Lung (tissue), 10 donors: Measurements from ENCODE around the gene GTF2IRD2. TPM values are rescaled to one million over a fixed set of nuclear protein-coding genes. Genes with fewer than 3 reads are reported as not detected.
"Not testable (repeated sequence)": the region's sequence is repeated elsewhere in the genome, so short reads cannot be mapped to it uniquely, and the experiment has no call there.

ENCODE experiments used
- ATAC-seq: fragments of 200-7000 bp; cut with Tn5 transposase; one replicate; pipeline ENCODE4 v1.9.1; 2020; ENCODE audit warnings: moderate number of reproducible peaks; ENCODE audit not compliant: insufficient read depth, low FRiP score
- DNase-seq, 3 donors: peaks; one replicate each; pipeline ENCODE4 v3.0.0-alpha.2; 2013 to 2017
- H3K27ac ChIP-seq, 2 donors: one replicate each; pipeline ENCODE4 v1.5.1; 2013; ENCODE audit warnings: mild to moderate bottlenecking in 2 of 2, moderate library complexity in 2 of 2, control low read depth in 1 of 2, inconsistent platforms in 1 of 2, low read depth in 1 of 2, low read length in 1 of 2
- H3K27me3 ChIP-seq, 3 donors: one replicate each; pipeline ENCODE4 v1.5.1; 2013; ENCODE audit warnings: low read length in 2 of 3; ENCODE audit not compliant: control insufficient read depth in 3 of 3, insufficient read depth in 3 of 3
- H3K36me3 ChIP-seq, 4 donors: one replicate each; pipeline ENCODE4 v1.5.1; 2013; ENCODE audit warnings: low read length in 4 of 4, mild to moderate bottlenecking in 1 of 4, moderate library complexity in 1 of 4; ENCODE audit not compliant: control insufficient read depth in 4 of 4, insufficient read depth in 4 of 4
- H3K4me1 ChIP-seq, 5 donors: one replicate each; pipeline ENCODE4 v1.5.1; 2013; ENCODE audit warnings: low read length in 5 of 5, mild to moderate bottlenecking in 2 of 5, moderate library complexity in 1 of 5; ENCODE audit not compliant: control insufficient read depth in 5 of 5, insufficient read depth in 5 of 5
- H3K4me3 ChIP-seq: one replicate; pipeline ENCODE4 v1.5.1; 2013; ENCODE audit warnings: mild to moderate bottlenecking, control low read depth, moderate library complexity
- H3K9ac ChIP-seq, 2 donors: one replicate each; pipeline ENCODE4 v1.5.1; 2013; ENCODE audit warnings: low read length in 2 of 2, control low read depth in 1 of 2; ENCODE audit not compliant: insufficient read depth in 1 of 2
- H3K9me3 ChIP-seq, 4 donors: one replicate each; pipeline ENCODE4 v1.5.1; 2013; ENCODE audit warnings: low read length in 3 of 4, mild to moderate bottlenecking in 1 of 4, moderate library complexity in 1 of 4; ENCODE audit not compliant: control insufficient read depth in 4 of 4, insufficient read depth in 3 of 4
- WGBS, 2 donors: extraction: QIAGEN DNeasy Blood & Tissue Kit; methylation state at CpG; one replicate each; pipeline ENCODE4 v1.1.7; 2013; 5-methylcytosine and 5-hydroxymethylcytosine counted together
- polyA plus RNA-seq, 2 donors: library from polyadenylated mRNA; stranded (reverse); fragments of 200-250 nt; gene quantifications; one replicate each; pipeline ENCODE4 v1.2.1, GENCODE V29; 2013
- total RNA-seq, 2 donors: library from RNA; depleted of rRNA in 1 of 2; stranded (reverse); fragments of >200 nt in 1 of 2; gene quantifications; one replicate each; pipeline ENCODE4 v1.2.1, GENCODE V29; 2014 to 2021
- donor health status: Bipolar disorder and iron deficiency.
- donor health status: healthy.
- donor health status: DM: yes; HTN: yes; CAD: no.

The GTF2IRD2 gene
- total and polyA plus RNA-seq, 4 donors: 5.3 to 28.4 (median 23.9) TPM

DNA sequence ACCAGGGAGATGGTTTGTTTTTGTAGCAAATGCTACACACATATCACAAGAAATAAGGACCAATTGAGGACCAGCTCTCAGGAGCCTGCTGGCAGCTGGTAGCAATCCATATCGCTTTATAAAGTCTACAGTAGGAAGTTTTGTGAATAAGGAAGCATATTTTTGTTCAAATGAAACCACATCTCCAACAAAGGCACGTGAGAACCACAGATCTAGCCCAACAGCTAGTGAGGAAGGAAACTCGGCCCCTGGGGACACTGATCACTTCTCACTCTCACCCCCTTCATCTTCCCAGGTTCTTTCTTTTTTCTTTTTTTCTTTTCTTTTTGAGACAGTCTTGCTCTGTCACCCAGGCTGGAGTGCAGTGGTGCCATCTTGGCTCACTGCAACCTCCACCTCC, 35.5 kb downstream of the GTF2IRD2 start:
- not testable (repeated sequence) for H3K9ac ChIP-seq, ATAC-seq, DNase-seq, H3K27me3 ChIP-seq, H3K4me3 ChIP-seq, H3K9me3 ChIP-seq, H3K4me1 ChIP-seq, H3K27ac ChIP-seq, H3K36me3 ChIP-seq
- WGBS, 2 donors: no CpG with 5 or more reads among the region's 3 CpGs

DNA sequence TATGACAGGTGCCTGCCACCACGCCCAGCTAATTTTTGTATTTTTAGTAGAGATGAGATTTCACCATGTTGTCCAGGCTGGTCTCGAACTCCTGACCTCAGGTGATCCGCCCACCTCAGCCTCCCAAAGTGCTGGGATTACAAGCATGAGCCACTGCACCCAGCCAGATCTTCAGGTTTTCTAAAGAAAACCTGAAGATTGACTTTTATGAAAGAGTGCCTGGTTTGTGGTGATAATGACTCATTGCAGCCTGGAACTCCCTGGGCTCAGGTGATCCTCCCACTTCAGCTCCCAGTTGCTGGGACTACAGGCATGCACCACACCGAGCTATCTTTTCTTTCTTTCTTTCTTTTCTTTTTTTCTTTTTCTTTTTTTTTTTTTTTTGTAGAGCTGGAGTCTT, 52.8 kb downstream of the GTF2IRD2 start:
- H3K9ac ChIP-seq, H3K4me3 ChIP-seq, DNase-seq, H3K4me1 ChIP-seq, H3K36me3 ChIP-seq, ATAC-seq, H3K27ac ChIP-seq, H3K9me3 ChIP-seq, H3K27me3 ChIP-seq: not testable (repeated sequence)
- 88% methylated on average over 1 of the region's 4 CpGs; no CpG with 5 or more reads in 1 of the 2 donors for WGBS, 2 donors

DNA sequence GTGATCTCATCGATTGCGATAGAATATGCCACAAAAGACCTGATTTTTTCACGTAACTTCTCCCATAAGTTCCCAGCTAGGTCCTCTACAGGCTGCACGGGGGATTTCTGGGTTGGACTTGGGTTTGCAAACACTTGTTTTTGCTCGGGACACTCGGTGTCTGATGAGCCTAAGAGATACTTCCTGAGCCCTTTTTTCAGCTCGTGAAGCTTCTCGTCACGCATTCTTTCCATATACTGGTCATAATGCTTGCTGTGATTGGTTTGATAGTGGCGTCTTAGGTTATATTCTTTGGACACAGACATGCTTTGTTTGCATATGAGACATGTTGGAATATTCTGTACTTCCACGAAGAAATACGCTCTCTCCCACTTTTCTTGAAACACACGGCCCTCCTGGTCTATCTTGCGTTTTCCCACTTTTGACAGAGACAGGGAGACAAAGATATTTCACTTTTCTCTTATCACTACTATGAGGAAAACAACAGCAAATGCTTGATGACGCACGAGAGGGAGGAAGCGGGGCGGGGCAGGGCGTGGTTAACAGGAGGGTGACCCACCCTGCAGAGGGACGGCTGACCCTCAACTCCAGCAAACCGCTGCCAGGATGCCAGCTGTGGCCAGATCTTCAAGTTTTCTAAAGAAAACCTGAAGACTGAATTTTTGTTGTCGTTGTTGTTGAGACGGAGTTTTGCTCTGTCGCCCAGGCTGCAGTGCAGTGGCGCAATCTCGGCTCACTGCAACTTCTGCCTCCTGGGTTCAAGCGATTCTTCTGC, 53.4 kb downstream of the GTF2IRD2 start:
- H3K27ac ChIP-seq, H3K36me3 ChIP-seq, H3K4me1 ChIP-seq, H3K9ac ChIP-seq, H3K9me3 ChIP-seq, H3K4me3 ChIP-seq, H3K27me3 ChIP-seq, ATAC-seq, DNase-seq: not testable (repeated sequence)
- WGBS, 2 donors: 84 to 93% methylated on average over 11 to 12 of the region's 27 CpGs

DNA sequence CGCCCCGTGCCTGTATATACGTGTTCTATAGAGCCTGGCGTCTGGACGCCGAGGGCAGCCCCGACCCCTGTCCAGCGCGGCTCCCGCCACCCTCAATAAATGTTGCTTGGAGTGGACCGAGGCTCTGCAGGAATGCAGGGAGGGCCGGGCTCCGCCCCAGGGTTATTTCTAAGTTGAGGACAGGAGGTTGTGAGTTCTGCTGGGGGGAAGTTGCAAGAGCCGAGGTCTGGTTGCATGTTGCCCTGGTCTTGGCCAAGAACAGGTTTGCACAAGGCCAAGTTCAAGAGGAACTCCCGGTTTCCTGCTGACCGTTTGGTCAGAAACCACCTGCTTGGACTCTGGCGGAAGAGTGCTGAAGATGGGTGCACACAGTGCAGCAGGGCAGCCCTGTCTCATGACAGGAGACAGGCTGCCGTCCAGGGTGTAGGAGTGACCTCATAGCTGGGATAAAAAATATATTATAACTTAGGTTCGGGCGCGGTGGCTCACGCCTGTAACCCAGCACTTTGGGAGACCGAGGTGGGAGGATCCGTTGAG, 62.1 kb downstream of the GTF2IRD2 start:
- H3K27ac ChIP-seq, DNase-seq, H3K4me1 ChIP-seq, H3K4me3 ChIP-seq, H3K9me3 ChIP-seq, H3K36me3 ChIP-seq, H3K27me3 ChIP-seq, H3K9ac ChIP-seq: not testable (repeated sequence)
- WGBS, 2 donors: 0 to 5% methylated on average over 3 of the region's 24 CpGs
- ATAC-seq: peak; percentile 44

DNA sequence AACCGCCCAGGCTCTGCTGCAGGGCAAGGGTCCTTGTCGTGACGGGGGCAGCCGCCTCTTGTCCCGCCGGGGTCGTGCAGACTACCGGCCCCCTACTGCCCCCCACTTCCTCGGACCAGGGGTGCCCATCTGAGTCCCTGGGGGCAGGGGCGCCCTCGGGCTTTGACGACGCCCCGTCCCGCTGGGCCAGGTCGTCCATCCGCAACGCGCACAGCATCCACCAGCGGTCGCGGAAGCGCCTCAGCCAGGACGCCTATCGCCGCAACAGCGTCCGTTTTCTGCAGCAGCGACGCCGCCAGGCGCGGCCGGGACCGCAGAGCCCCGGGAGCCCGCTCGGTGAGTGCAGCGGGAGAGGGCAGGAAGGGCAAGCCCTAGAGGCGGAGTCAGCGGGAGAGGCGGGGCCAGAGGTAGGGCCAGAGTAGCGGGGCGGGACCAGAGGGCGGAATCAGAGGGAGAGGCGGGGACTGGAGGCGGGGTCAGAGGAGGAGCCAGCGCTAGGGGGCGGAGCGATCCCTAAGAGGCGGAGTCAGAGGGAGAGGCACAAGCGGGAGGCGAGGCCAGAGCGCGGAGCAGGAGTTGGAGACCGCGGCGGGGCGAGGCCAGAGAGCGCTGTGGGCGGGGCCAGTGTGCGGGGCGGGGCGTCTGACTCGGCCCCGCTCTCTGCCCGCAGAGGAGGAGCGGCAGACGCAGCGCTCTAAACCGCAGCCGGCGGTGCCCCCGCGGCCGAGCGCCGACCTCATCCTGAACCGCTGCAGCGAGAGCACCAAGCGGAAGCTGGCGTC, 62.8 kb downstream of the GTF2IRD2 start:
- DNase-seq: peak; percentile 88 to 95 (median 91)
- 0% methylated on average over 9 to 42 of the region's 82 CpGs for WGBS, 2 donors
- H3K9me3 ChIP-seq, H3K36me3 ChIP-seq, H3K4me3 ChIP-seq, H3K27me3 ChIP-seq, H3K9ac ChIP-seq, H3K4me1 ChIP-seq: not testable (repeated sequence)
- peak overlapping the region in 1 of 2 donors; percentile 33 for H3K27ac ChIP-seq
- ATAC-seq: peak; percentile 96

DNA sequence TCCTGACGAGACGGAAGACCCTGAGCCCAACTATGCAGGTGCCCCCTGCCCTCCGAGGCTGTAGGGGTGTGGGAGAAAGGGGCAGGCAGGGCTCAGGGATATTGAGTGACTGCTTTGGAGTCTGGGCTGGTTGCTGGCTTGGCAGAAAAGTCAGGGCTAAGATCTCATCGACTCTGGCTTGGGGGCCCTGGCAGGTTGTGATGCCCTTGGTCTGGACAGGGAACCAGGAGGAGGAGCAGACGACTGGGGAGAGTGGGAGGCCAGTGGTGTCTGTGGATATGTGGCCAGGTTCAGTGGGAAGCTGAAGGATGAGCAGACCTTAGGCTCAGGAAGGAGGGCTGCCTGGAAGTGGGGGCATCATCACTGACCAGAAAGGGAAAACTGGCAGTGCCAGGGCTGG, 67.8 kb downstream of the GTF2IRD2 start:
- not testable (repeated sequence) for ATAC-seq, DNase-seq, H3K9ac ChIP-seq, H3K9me3 ChIP-seq, H3K27ac ChIP-seq, H3K4me1 ChIP-seq, H3K36me3 ChIP-seq, H3K4me3 ChIP-seq, H3K27me3 ChIP-seq
- 79 to 92% methylated on average over 4 to 5 of the region's 5 CpGs for WGBS, 2 donors

DNA sequence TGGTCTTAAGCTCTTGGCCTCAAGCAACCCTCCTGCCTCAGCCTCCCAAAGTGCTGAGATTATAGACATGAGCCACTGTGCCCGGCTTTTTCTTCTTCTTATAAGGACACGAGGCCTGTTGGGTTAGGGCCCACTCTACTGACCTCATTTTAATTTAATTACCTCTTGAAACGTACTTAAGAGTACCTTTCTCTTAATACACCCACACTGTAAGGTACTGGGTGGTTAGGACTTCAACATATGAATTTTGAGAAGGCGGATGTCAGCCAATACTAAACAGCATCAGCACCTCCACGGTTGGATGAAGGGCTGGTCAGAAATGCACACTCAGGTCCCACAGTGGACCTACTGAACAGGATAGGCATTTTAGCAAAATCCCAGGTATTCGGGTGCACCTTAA, 69.7 kb downstream of the GTF2IRD2 start:
- H3K27me3 ChIP-seq, H3K9ac ChIP-seq, H3K4me1 ChIP-seq, DNase-seq, H3K27ac ChIP-seq, H3K4me3 ChIP-seq, H3K9me3 ChIP-seq, H3K36me3 ChIP-seq: not testable (repeated sequence)
- ATAC-seq: peak; percentile 11
- 75 to 90% methylated on average over 3 of the region's 6 CpGs for WGBS, 2 donors

DNA sequence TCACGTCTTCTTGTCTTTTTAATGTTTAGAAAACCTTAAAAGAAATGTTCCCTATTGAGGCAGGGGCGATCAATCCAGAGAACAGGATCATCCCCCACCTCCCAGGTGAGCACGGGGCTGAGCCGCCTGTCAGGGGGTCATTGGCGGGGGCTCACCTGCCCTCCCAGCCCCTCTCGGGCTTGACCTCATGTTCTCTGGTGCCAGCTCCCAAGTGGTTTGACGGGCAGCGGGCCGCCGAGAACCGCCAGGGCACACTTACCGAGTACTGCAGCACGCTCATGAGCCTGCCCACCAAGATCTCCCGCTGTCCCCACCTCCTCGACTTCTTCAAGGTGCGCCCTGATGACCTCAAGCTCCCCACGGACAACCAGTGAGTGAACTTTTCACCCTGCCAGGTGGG, 72.4 kb downstream of the GTF2IRD2 start:
- H3K27me3 ChIP-seq, ATAC-seq, H3K4me1 ChIP-seq, H3K9ac ChIP-seq, H3K27ac ChIP-seq, H3K4me3 ChIP-seq, H3K36me3 ChIP-seq, H3K9me3 ChIP-seq, DNase-seq: not testable (repeated sequence)
- 80 to 95% methylated on average over 11 to 13 of the region's 17 CpGs for WGBS, 2 donors
